Lower leg skin (tissue), 3 donors: ENCODE measurements around the gene PTPRN2.

Experiments used
- POLR2A ChIP-seq, 2 donors: fragments of 450-650 bp; IDR thresholded peaks; one replicate each; pipeline ENCODE4 v1.6.1; 2016 to 2017; ENCODE audit warnings: antibody characterized with exemption in 2 of 2, mild to moderate bottlenecking in 1 of 2, moderate library complexity in 1 of 2
- TF ChIP-seq, protein P1 (sequence below), 3 donors: fragments of 450-650 bp; IDR thresholded peaks; one replicate each; pipeline ENCODE4 v1.5.1; 2016; ENCODE audit warnings: antibody characterized with exemption in 3 of 3, mild to moderate bottlenecking in 3 of 3, moderate library complexity in 2 of 3

GRCh38 chr7:157644946-157645345, 942.7 kb downstream of the PTPRN2 start:
- TF ChIP-seq, protein P1, sequence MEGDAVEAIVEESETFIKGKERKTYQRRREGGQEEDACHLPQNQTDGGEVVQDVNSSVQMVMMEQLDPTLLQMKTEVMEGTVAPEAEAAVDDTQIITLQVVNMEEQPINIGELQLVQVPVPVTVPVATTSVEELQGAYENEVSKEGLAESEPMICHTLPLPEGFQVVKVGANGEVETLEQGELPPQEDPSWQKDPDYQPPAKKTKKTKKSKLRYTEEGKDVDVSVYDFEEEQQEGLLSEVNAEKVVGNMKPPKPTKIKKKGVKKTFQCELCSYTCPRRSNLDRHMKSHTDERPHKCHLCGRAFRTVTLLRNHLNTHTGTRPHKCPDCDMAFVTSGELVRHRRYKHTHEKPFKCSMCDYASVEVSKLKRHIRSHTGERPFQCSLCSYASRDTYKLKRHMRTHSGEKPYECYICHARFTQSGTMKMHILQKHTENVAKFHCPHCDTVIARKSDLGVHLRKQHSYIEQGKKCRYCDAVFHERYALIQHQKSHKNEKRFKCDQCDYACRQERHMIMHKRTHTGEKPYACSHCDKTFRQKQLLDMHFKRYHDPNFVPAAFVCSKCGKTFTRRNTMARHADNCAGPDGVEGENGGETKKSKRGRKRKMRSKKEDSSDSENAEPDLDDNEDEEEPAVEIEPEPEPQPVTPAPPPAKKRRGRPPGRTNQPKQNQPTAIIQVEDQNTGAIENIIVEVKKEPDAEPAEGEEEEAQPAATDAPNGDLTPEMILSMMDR (IDR thresholded peaks at IDR 0.05): no peak
- TF ChIP-seq POLR2A (IDR thresholded peaks at IDR 0.05): no peak
